ENCODE data around the gene MRPS31.

The MRPS31 gene

DNA sequence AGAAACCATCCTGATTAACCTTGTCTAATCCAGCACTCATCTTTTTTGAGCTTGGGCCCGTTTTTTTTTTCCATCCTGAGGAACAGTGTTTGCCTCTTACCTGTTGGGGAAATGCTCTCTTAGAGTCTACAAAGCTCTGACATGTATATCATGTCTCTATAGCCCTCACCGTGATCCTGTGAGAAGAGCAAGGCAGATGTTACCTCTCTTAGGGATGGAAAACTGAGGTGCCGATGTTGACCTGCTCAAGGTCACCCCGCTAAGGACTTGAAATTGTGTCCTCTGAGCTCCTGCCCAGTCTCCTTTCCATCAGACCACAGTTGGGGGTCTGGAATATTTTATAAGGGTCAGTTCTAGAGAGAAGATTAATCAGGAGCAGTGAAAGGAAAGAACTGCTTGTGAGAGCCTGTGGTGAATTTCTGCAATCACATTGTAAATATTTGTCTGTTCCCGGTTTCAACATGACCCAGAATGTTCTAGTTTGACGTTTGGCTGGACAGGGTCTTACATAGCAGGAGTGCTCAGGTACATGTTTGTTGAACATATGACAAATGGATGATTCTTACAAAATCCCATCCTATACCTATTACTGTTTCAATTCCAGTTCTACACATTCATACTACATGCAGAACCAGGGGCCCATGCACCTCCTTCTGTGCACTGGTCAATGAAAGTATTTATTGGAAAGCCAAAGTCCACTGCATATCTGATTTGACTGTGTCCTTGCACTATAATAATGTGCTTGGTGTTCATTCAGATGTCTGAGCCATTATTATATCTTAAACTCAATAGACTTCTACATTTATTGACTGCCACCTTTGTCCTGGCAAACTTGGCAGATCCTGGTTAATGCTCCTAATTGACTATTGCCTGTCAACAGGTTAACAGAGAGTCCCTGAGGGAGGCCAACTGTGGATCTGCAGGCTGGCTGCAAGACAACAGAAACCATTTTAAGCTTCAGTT lies 30.5 kb upstream of the MRPS31 start:
- Mint-ChIP-seq H3K4me1 (no peaks in the 10 kb centered on the region), H3K27me3 (ENCODE audit: low read depth, poor library complexity) (peaks cover 6% of the 10 kb centered on the region), H3K4me3 (no peak overlapping the region), H3K36me3 (ENCODE audit: low read depth) (peaks cover 52% of the 10 kb centered on the region), H3K9me3 (no peaks in the 10 kb centered on the region), H3K27ac (no peak overlapping the region)
- DNase-seq, result no peak
- TF ChIP-seq, protein P1, sequence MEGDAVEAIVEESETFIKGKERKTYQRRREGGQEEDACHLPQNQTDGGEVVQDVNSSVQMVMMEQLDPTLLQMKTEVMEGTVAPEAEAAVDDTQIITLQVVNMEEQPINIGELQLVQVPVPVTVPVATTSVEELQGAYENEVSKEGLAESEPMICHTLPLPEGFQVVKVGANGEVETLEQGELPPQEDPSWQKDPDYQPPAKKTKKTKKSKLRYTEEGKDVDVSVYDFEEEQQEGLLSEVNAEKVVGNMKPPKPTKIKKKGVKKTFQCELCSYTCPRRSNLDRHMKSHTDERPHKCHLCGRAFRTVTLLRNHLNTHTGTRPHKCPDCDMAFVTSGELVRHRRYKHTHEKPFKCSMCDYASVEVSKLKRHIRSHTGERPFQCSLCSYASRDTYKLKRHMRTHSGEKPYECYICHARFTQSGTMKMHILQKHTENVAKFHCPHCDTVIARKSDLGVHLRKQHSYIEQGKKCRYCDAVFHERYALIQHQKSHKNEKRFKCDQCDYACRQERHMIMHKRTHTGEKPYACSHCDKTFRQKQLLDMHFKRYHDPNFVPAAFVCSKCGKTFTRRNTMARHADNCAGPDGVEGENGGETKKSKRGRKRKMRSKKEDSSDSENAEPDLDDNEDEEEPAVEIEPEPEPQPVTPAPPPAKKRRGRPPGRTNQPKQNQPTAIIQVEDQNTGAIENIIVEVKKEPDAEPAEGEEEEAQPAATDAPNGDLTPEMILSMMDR (IDR thresholded peaks at IDR 0.05), result no peak

DNA sequence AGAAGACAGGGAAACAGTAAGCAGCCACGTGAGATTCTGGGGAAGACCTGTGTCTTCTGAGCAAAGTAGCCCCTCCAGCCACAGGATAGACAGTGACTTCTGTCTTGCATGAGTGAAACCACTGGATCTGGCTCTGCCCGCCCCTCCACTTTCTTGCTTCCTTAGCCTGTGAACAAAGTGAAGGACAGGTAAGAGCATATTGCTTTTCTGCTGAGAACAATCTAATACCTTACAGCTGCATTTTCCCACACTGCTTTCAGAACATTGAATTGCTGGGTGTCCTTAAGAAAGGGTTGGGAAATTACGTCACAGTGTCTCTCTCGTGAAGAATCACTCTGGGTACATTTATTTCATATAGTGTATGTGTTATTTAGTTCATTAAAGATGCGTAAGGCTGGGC lies 29.6 kb upstream of the MRPS31 start:
- H3K4me1 Mint-ChIP-seq, result no peaks in the 10 kb centered on the region
- no peaks in the 10 kb centered on the region for H3K9me3 Mint-ChIP-seq
- peaks cover 46% of the 10 kb centered on the region for H3K36me3 Mint-ChIP-seq (ENCODE audit: low read depth)
- peaks cover 6% of the 10 kb centered on the region for H3K27me3 Mint-ChIP-seq (ENCODE audit: low read depth, poor library complexity)
- peak overlapping the region; percentile 56 for H3K27ac Mint-ChIP-seq
- H3K4me3 Mint-ChIP-seq, result no peak overlapping the region
- DNase-seq, result no peak
- TF ChIP-seq, protein P1 (IDR thresholded peaks at IDR 0.05), result no peak

DNA sequence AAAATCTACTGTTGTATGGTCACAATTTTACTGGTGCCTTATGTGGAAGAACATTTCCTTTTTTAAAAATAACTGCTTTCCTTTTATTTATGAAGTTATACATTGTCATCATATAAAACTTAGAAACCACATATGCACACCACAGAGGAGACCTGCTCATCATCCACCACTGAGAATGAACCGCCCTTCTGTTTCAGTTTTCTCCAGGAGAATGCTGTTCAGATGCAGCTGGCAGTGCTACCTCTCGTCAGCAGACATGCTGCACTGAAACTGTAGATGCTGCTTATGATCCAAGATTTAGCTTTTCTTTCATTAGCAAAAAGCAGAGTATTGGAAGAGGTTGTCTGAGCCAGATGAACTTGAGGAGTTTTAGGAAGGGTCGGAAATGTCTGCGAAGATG lies 28.5 kb upstream of the MRPS31 start:
- H3K9me3 Mint-ChIP-seq, result no peaks in the 10 kb centered on the region
- TF ChIP-seq, protein P1 (IDR thresholded peaks at IDR 0.05), result no peak
- no peak for DNase-seq
- H3K4me1 Mint-ChIP-seq, result no peaks in the 10 kb centered on the region
- peaks cover 6% of the 10 kb centered on the region for H3K27me3 Mint-ChIP-seq (ENCODE audit: low read depth, poor library complexity)
- H3K36me3 Mint-ChIP-seq (ENCODE audit: low read depth), result peaks cover 44% of the 10 kb centered on the region
- no peak overlapping the region for H3K4me3 Mint-ChIP-seq
- H3K27ac Mint-ChIP-seq, result no peak overlapping the region

DNA sequence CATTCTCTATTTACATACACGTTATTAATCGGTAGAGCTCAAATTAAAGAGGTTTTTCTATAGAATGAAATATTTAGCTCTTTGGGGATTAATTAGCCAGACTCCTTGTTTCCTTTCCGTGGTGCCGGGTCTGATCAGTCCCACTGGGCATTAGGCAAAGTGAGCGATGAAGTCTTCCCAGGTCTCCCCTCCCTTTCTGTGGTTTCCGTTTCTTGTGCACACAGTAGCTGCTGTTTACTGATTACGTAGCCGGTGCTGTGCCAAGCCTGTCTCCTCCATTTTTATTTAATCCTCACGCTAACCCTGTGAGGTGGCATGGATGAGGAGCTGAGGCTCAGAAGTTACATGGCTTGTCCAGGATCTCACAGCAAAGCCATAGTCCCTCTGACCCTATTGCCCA lies 27.4 kb upstream of the MRPS31 start:
- TF ChIP-seq, protein P1 (IDR thresholded peaks at IDR 0.05), result no peak
- H3K27ac Mint-ChIP-seq, result no peak overlapping the region
- H3K9me3 Mint-ChIP-seq, result no peaks in the 10 kb centered on the region
- H3K27me3 Mint-ChIP-seq (ENCODE audit: low read depth, poor library complexity), result peaks cover 6% of the 10 kb centered on the region
- H3K4me1 Mint-ChIP-seq, result no peaks in the 10 kb centered on the region
- peaks cover 42% of the 10 kb centered on the region for H3K36me3 Mint-ChIP-seq (ENCODE audit: low read depth)
- DNase-seq, result no peak
- H3K4me3 Mint-ChIP-seq, result no peak overlapping the region

DNA sequence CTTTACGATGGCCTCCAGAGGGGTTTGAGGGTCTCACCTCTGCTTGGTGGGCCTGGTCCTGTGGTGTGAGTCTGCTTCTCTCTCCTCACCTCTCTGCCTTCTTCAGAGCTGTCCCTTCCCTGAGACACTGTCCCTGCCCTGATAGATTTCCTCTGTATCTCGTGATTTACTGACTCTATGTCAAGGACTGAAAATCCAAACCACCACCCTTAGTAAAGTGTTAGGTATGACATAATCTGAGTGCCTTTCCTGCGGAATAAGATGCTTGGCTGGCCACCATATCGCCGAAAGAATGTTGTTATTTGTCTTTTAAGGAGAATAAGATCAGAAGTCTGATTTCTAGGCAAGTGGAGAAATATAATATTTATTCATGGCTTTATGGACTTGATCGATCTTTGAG lies 25.7 kb upstream of the MRPS31 start:
- DNase-seq, result no peak
- no peak overlapping the region for H3K4me3 Mint-ChIP-seq
- peaks cover 10% of the 10 kb centered on the region for H3K4me1 Mint-ChIP-seq
- H3K9me3 Mint-ChIP-seq, result no peaks in the 10 kb centered on the region
- no peaks in the 10 kb centered on the region for H3K27me3 Mint-ChIP-seq (ENCODE audit: low read depth, poor library complexity)
- peak overlapping the region; percentile 73 for H3K27ac Mint-ChIP-seq
- H3K36me3 Mint-ChIP-seq (ENCODE audit: low read depth), result peaks cover 36% of the 10 kb centered on the region
- TF ChIP-seq, protein P1 (IDR thresholded peaks at IDR 0.05), result no peak
